ENCODE results near the gene TMC3.
A peak's percentile ranks its signal among the peaks of the same experiment; 100 is the strongest.

The TMC3 gene

GRCh38 chr15:81413851-81414250 is 39.8 kb upstream of the TMC3 start:
- Mint-ChIP-seq H3K4me3 (no peak overlapping the region), H3K27ac (no peak overlapping the region), H3K36me3 (ENCODE audit: low read depth) (no peaks in the 10 kb centered on the region), H3K27me3 (ENCODE audit: low read depth) (peaks cover 5% of the 10 kb centered on the region), H3K4me1 (peaks cover 31% of the 10 kb centered on the region), H3K9me3 (no peaks in the 10 kb centered on the region)
- TF ChIP-seq CTCF (IDR thresholded peaks at IDR 0.05; ENCODE audit: unreplicated experiment in 3 of 3), result no peak

GRCh38 chr15:81411969-81412633 is 38.1 kb upstream of the TMC3 start:
- no peaks in the 10 kb centered on the region for H3K36me3 Mint-ChIP-seq (ENCODE audit: low read depth)
- H3K9me3 Mint-ChIP-seq, result no peaks in the 10 kb centered on the region
- H3K4me3 Mint-ChIP-seq, result no peak overlapping the region
- H3K4me1 Mint-ChIP-seq, result peaks cover 23% of the 10 kb centered on the region
- TF ChIP-seq CTCF (IDR thresholded peaks at IDR 0.05; ENCODE audit: unreplicated experiment in 3 of 3), result no peak
- peaks cover 17% of the 10 kb centered on the region for H3K27me3 Mint-ChIP-seq (ENCODE audit: low read depth)
- H3K27ac Mint-ChIP-seq, result no peak overlapping the region

GRCh38 chr15:81411051-81411450 is 37.0 kb upstream of the TMC3 start:
- H3K27me3 Mint-ChIP-seq (ENCODE audit: low read depth), result peaks cover 17% of the 10 kb centered on the region
- no peak for TF ChIP-seq CTCF (IDR thresholded peaks at IDR 0.05; ENCODE audit: unreplicated experiment in 3 of 3)
- H3K9me3 Mint-ChIP-seq, result no peaks in the 10 kb centered on the region
- H3K4me3 Mint-ChIP-seq, result peak overlapping the region in 2 of 3 experiments; percentile 25 to 42
- H3K36me3 Mint-ChIP-seq (ENCODE audit: low read depth), result no peaks in the 10 kb centered on the region
- H3K4me1 Mint-ChIP-seq, result peaks cover 23% of the 10 kb centered on the region
- H3K27ac Mint-ChIP-seq, result peak overlapping the region in 1 of 3 experiments; percentile 0

- H3K4me3 Mint-ChIP-seq, result peak overlapping the region; percentile 69 to 79 (median 72)
- H3K36me3 Mint-ChIP-seq (ENCODE audit: low read depth), result no peaks in the 10 kb centered on the region
- peaks cover 17% of the 10 kb centered on the region for H3K27me3 Mint-ChIP-seq (ENCODE audit: low read depth)
- no peaks in the 10 kb centered on the region for H3K9me3 Mint-ChIP-seq
- peak overlapping the region; percentile 7 to 84 (median 75) for H3K27ac Mint-ChIP-seq
- peak; percentile 63 to 75 (median 66) for TF ChIP-seq CTCF (IDR thresholded peaks at IDR 0.05; ENCODE audit: unreplicated experiment in 3 of 3)
- peaks cover 23% of the 10 kb centered on the region for H3K4me1 Mint-ChIP-seq
Measured at GRCh38 chr15:81410318-81410753, 36.3 kb upstream of the TMC3 start.

GRCh38 chr15:81407718-81408117 is 33.7 kb upstream of the TMC3 start:
- Mint-ChIP-seq H3K4me3 (no peak overlapping the region), H3K36me3 (ENCODE audit: low read depth) (no peaks in the 10 kb centered on the region), H3K27me3 (ENCODE audit: low read depth) (peaks cover 17% of the 10 kb centered on the region), H3K4me1 (peaks cover 19% of the 10 kb centered on the region), H3K27ac (no peak overlapping the region), H3K9me3 (no peaks in the 10 kb centered on the region)
- TF ChIP-seq CTCF (IDR thresholded peaks at IDR 0.05; ENCODE audit: unreplicated experiment in 3 of 3), result no peak

- Mint-ChIP-seq H3K4me1 (peaks cover 19% of the 10 kb centered on the region), H3K27me3 (ENCODE audit: low read depth) (peaks cover 17% of the 10 kb centered on the region)
- TF ChIP-seq CTCF (IDR thresholded peaks at IDR 0.05; ENCODE audit: unreplicated experiment in 3 of 3), result no peak
Measured at GRCh38 chr15:81407176-81407575, 33.2 kb upstream of the TMC3 start.

More at GRCh38 chr15:81407176-81407575, 33.2 kb upstream of the TMC3 start:
- Mint-ChIP-seq H3K27ac (no peak overlapping the region), H3K9me3 (no peaks in the 10 kb centered on the region), H3K4me3 (no peak overlapping the region), H3K36me3 (ENCODE audit: low read depth) (no peaks in the 10 kb centered on the region)

Data from nephron (organoid).